AG10803 (cell line): ENCODE data around the gene ELMO3.

Experiments
- DNase-seq: peaks from one replicate; pipeline ENCODE4 v3.0.0; 2010; ENCODE audit warnings: low read depth
- H3K4me3 ChIP-seq: 2 replicates; pipeline ENCODE4 v1.5.1; 2011; ENCODE audit warnings: mild to moderate bottlenecking, low read length, control low read depth
- TF ChIP-seq, protein P1 (sequence below): conservative IDR thresholded peaks from 2 replicates; pipeline ENCODE4 v1.5.1; 2011; ENCODE audit warnings: mild to moderate bottlenecking, low read length, control low read depth, inconsistent platforms

ELMO3 gene

DNA sequence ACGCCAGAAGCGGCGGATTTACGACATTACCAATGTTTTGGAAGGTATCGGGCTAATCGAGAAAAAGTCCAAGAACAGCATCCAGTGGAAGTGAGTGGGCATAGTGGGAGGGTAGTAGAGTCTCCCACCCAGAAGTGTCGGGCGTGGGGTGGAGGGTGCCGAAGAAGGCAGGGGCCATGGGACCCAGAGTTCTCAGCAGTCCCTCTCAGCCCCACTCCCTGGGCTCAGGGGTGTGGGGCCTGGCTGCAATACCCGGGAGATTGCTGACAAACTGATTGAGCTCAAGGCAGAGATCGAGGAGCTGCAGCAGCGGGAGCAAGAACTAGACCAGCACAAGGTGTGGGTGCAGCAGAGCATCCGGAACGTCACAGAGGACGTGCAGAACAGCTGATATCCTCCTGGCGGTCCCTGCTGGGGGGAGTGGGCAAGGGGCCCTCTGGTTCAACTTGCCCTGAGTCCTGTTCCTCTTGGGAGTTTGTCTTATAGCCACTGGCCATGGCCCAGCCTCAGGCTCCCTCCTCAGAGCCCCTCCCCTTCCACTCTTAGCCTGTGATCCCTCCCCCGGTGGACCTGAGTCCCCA is 6.1 kb upstream of the ELMO3 start:
- TF ChIP-seq, protein P1, sequence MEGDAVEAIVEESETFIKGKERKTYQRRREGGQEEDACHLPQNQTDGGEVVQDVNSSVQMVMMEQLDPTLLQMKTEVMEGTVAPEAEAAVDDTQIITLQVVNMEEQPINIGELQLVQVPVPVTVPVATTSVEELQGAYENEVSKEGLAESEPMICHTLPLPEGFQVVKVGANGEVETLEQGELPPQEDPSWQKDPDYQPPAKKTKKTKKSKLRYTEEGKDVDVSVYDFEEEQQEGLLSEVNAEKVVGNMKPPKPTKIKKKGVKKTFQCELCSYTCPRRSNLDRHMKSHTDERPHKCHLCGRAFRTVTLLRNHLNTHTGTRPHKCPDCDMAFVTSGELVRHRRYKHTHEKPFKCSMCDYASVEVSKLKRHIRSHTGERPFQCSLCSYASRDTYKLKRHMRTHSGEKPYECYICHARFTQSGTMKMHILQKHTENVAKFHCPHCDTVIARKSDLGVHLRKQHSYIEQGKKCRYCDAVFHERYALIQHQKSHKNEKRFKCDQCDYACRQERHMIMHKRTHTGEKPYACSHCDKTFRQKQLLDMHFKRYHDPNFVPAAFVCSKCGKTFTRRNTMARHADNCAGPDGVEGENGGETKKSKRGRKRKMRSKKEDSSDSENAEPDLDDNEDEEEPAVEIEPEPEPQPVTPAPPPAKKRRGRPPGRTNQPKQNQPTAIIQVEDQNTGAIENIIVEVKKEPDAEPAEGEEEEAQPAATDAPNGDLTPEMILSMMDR: no peak
- peak overlapping the region; percentile 98 for H3K4me3 ChIP-seq
- no peak for DNase-seq

- TF ChIP-seq, protein P1: no peak
- DNase-seq: no peak
- peak overlapping the region; percentile 98 for H3K4me3 ChIP-seq
These were observed 5.4 kb upstream of the ELMO3 start for GRCh38 chr16:67193536-67193935.

- no peak for DNase-seq
- no peak overlapping the region for H3K4me3 ChIP-seq
- TF ChIP-seq, protein P1: no peak
These were observed 4.7 kb upstream of the ELMO3 start for GRCh38 chr16:67194260-67194659.

DNA sequence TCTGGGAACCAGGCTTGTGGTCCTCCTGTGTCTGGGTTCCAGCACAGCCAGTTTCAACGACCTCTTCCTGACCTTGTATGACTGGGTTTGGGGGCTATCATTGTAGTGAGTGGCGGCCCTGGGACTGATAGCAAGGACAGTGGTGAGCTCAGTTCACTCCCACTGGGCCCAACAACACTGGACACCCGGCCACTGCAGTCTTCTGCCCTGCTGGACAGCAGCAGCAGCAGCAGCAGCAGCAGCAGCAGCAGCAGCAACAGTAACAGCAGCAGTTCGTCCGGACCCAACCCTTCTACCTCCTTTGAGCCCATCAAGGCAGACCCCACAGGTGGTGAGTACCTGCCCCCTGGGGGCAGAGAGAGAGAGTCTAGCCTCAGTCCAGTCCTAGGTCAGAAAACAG is 3.3 kb upstream of the ELMO3 start:
- TF ChIP-seq, protein P1: no peak
- H3K4me3 ChIP-seq: no peak overlapping the region
- no peak for DNase-seq

DNA sequence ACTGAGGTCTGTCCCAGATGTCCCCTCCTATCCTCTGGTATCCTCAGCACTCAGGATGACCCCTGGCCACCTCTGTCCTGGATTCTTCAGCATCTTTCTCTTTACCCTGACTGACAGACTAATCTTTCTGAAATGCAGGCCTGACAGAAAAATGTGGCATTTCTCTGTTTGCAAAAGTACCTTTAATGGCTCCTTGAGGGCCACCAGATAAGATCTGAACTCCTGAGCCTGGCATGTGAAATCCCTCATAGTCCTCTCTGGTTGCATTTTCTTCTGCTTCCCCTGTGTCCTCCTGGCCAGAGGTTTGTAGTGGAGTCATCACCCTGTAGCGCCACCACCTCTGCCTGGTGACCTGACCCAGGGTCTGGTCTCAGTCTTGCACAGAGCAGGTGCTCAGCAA is 2.0 kb upstream of the ELMO3 start:
- no peak overlapping the region for H3K4me3 ChIP-seq
- TF ChIP-seq, protein P1: no peak
- no peak for DNase-seq

- H3K4me3 ChIP-seq: no peak overlapping the region
- no peak for DNase-seq
- TF ChIP-seq, protein P1: no peak
These were observed 1.2 kb upstream of the ELMO3 start for GRCh38 chr16:67197704-67198103.

GRCh38 chr16:67198238-67198734 is 645 bp upstream of the ELMO3 start:
- TF ChIP-seq, protein P1: peak; percentile 70
- DNase-seq: peak; percentile 42
- H3K4me3 ChIP-seq: no peak overlapping the region
